ENCODE measurements around the gene MRPL34. TPM values are rescaled to one million over a fixed set of nuclear protein-coding genes. Genes with fewer than 3 reads are reported as not detected.

MRPL34 gene
- total RNA-seq, 1 donor from 2014 or later: 91.0 TPM

DNA sequence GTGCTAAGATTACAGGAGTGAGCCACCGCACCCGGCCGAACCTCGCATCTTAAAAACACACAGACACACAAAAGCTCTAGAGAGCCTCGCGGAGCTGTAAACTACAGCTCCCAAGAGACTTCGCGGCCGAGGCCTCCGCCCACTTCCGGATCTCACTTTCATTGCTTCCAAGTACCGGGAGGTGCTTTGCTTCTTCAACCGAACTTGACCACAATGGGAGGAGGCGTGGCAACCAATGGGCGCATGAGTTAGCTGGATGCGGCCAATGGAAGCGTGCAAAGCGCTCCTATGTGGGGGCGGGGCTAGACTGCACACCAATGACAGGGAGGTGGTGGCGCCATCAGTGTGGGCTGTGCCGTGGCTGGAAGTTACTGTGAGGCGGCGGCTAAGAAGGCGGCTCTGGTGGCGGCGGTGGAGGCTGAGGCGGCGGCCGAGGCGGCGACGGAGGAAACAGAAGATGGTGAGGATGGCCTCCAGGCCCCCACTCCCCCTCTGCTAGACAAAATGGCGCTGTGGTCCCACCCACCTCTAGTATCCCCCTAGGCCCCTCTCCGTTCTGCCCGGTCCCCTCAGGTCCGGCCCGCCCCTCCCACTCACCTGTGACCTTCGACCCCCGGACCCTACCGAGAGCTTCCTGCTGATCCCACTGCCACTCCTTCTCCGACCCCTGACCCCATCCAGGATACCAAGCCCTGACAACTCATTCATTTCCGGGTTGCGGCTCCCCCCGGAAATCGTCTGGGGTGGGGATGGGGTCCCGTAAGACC lies 3.7 kb downstream of the MRPL34 start, which contains the start of gene DDA1:
Gene DDA1 (plus strand): TSS at position 366 of the 767 bp plus-strand sequence. CDS start 92 bp downstream, at position 458.
- peak; percentile 98 for DNase-seq (ENCODE audit: extremely low read depth, low read depth, low spot score)

DNA sequence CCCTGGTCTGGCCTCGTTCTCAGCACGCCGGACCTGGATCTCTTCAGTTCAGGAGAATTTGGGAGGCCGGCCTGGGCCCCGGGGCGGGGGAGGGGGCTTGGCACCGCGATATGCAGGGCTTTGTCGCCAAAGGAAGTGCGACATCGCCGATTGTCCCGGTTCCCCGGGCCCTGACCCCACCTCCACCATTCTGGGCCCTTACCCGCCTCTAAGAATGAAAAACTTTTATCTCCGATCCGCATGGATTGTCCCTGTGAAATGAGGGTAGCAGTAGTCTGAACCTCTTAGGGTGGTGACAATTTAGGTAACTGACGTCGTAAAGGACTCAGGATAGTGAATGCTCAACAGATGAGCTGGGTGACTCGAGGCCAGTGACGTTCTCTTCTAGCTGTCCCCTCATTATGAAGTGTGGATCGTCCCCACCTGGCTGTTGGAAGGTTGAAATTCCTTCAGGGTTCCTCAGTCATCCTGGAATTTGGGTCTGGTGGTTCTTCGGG lies 4.3 kb downstream of the MRPL34 start:
- DNase-seq (ENCODE audit: extremely low read depth, low read depth, low spot score): no peak

DNA sequence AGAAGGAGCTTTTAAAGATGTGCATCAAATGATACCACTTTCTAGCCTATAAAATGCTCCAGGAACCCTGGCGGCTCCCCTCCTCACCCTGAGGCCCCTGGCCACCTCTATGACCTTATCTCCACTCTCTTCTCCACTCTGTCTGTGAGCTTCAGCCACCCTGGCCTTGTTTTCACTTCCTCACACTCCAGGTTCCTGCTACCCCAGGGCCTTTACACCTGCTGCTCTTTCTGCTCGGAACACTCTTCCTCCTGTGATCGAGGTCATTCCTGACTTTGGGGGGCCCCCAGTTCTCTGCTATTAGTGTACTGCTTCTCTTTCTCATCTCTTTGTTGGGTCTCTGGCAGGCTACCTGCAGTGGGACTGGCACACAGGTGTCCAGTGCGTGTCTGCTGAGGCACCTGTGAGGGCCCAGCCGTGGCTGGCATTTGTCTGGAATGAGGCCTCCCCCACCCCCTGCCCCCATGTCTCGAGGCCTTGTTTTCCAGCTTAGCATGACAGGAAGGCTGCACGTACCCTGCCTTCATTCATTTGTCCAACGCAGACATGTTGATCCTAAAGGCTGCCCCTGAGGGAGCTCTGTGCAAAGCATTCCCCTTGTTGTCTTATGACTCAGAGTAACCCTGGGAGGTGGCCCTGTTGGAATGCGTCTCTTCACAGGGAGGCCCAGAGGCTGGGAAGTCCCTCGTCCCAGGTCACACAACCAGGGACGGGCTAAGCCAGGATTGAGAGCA lies 6.0 kb downstream of the MRPL34 start:
- no peak for DNase-seq (ENCODE audit: extremely low read depth, low read depth, low spot score)

DNA sequence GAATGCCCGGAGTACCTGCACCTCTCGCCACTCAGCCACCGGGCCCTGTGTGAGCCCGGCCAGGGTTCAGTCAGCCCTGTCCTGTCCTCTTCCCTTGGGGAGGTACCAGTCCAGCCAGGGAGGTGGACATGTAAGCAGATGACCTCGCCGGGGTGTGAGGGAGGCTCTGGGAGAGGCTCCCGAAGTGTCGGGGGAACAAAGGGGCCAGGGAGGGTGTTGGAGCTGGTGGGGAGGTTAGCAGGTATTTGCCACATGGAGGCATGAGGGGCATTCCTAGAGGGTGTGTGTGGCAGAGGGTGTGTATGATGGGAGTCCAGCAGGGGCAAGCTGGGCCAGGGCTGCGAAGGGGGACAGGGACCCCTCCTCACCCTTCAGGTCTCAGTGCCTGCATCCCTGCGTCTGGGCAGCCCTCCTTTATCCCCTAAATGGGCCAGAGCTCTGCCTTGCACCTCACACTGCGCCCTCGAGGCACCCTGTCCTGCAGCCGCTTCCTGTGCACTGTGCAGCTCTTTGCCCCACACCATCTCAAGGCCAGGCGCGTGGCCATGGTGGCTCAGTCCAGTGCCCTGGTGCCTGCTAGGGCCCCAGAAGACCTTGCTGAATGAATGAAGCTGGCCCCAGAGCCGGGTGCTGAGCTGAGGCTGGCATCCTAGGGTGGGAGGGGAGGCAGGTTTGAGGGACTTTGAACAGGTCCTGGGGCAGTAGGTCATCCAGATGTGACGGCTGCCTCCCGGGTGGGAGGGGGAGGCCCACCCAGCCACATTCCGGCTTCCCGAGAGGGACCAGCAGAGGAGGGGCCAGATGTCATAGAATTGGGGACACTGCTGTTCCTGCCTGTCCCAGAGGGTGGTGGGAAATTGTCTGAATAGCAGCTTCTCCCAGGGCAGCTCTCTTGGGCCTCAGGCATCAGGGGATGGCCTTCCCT lies 6.8 kb downstream of the MRPL34 start:
- DNase-seq (ENCODE audit: extremely low read depth, low read depth, low spot score): no peak

DNA sequence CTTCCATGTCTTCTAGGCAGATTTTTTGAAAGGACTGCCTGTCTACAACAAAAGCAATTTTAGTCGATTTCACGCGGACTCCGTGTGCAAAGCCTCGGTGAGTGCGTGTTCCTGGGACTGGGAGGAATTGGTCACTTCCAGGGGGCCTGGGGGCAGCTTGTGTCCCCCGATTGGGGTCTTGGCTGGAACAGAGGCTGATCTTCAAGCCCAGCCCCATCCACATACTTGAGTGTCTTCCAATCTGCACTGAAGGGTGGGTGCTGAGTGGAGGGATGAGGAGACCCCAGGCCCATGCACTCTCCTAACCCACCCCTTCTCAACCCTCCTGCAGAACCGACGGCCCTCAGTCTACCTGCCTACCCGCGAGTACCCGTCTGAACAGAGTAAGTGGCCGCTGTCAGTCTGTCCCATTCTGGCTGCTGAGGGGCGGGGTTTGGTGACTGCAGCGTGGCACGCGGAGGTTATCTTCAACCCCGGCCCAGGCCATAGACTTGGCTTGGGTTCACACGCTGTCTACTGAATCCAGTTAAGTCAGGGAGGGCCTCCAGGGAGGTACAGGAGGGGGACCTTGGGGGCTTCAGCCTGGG lies 8.4 kb downstream of the MRPL34 start:
- no peak for DNase-seq (ENCODE audit: extremely low read depth, low read depth, low spot score)

DNA sequence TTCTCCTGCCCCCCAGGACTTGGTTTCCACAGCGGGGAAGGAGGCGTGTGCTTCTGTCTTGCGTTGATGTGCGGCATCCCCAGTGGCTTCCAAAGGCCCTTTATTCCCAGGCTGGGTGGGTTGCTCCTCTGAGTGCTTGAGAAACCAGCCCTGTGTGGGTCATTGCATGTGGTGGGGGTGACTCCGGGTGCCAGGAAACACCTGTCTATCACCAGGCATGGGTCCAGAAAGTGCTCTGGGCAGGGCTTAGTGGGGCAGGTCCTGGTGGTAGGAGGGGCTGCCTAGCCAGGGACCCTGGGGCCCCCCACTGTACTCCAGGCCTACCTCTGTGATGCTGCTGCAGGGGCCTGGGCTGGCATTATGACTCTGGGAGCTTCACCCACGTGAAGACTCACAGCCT lies 13.3 kb downstream of the MRPL34 start:
- no peak for DNase-seq (ENCODE audit: extremely low read depth, low read depth, low spot score)

DNA sequence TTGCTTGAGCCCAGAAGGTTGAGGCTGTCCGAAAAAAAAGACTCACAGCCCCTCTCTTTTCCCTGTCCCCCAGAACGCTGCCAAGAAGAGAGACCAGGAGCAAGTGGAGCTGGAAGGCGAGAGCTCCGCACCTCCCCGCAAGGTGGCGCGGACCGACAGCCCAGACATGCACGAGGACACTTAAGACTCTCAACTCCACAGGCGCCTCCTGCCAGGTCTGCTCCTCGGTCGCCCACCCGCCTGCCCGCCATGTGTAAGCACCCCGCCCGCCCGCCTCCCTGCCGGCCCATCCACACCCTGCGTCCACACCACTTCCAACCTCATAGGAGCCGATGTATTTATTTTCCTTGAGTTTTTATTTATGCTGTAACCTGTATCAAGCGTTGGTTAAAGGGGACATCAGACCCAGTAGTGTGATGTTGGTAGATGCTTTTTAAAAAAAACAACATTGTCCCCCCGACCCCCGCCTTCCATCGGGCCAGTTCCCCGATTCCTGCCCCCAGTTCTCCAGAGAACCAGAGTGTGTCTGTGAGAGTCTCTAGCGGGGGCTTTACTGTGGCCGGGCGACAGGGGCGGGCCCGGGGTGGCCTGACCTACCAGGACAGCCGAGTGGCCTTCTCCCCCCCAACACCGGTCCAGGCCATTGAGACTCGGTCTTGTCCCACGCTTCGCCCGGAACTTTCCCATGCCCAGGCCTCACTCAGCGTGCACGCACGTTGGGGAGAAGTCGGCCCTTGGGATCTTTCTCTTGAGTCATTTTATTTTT lies 14.0 kb downstream of the MRPL34 start:
- DNase-seq (ENCODE audit: extremely low read depth, low read depth, low spot score): no peak

DNA sequence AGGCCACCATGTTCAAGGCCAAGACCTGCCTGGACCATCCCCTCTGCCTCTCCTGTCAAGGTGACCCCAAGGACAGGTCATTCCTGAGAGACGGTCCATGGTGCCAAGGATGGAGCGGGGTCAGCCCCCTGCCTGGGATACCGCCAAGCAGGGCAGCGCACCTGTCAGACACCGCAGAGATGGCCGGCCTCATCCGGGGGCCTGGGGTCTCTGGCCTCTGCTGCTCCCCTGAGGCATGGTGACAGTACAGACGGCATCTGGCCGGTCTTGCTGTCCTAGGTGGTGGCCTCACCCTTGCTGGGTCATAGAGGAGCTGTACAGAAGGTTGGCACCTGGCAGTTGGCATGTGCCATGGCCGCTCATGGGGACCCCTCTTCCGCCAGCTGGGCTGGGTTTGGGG lies 14.8 kb downstream of the MRPL34 start:
- DNase-seq (ENCODE audit: extremely low read depth, low read depth, low spot score): no peak

DNA sequence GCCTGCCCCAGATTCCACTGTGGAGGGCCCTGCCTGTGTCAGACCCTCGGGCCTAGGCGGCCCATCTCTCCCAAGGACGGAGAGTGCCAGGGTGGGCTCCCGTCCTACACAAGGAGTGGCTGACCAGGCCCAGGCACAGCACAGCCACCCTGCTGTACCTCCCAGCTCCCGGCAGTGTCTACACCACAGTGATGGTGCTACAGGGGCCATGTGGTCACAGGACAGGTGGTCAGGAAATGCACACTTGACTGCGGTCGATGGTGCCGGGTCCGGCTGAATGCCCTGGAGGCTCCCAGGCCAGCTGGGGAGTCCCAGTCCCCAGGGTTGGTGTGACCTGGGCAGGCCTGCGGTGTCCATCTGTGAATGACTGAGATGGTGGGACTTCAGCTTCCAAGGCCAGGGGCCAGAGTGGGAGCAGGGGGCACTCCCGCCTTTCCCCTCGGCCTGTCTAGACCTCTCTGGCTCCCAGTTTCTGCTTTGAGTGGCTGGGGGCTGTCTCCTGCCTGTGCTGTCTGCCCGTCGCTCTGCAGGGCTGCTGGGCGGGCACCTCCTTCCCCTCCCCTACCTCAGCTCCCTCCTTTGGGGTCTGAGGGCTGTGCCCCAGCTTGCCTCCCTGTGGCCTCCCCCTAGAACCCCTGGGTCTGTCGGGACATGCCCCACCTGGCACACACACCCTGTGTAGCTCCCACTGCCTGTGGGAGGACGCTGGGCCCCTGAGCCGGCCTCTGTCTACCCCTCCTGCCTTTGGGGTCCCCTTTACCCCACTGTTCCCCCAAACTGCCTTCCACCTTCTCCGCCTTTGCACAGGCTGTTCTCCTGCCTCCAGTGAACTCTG lies 16.2 kb downstream of the MRPL34 start:
- no peak for DNase-seq (ENCODE audit: extremely low read depth, low read depth, low spot score)

DNA sequence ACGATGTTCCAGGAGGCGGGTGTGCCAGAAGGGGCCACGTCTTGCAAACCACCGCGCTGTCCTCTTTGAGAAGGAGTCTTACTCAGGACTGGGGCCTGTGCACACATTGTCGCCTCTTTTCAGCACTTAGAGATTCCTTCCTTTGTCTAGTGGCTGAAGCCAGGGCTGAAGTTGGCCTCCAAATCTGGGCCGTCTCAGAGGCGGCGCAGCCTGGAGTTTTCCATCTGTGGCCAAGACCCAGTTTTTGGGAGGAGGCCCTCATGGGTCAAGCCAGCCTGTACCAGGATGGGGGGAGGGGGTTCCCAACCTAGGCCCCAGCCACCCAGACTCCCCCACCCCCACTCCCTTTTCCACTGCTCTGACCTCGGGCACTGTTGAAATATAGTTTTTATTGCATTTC lies 17.2 kb downstream of the MRPL34 start:
- no peak for DNase-seq (ENCODE audit: extremely low read depth, low read depth, low spot score)

DNA sequence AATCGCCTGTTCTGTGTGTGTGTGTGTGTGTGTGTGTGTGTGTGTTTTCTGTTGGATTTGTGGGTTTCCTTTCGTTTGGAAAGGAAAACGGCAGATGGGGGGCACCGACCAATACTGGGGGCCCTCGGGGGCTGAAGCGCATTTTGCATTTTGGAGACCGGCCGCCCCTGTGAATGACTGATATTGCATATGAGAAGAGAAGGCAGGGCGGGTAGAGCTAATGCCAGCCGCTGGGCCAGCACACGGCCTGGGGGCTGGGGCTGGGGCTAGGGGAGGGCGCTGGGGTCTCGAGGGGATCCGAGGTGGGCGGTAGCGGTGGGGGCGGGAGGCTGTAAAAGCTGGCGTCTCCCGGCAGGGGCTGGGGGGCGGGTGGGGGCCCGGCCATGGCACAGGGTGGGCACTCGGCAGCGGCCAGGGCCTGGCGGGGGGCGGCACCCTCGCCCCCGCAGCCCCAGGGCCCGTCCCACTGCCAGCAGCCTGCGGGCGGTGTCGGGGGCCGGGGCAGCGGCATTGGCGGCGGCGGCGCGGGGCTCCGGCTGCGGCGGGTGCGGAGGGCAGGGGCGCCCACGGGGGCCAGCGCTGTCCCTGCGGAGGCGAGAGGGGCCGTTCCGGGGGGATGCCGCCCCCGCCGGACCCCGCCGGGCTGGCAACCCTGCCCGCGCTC lies 17.8 kb downstream of the MRPL34 start:
- DNase-seq (ENCODE audit: extremely low read depth, low read depth, low spot score): no peak

DNA sequence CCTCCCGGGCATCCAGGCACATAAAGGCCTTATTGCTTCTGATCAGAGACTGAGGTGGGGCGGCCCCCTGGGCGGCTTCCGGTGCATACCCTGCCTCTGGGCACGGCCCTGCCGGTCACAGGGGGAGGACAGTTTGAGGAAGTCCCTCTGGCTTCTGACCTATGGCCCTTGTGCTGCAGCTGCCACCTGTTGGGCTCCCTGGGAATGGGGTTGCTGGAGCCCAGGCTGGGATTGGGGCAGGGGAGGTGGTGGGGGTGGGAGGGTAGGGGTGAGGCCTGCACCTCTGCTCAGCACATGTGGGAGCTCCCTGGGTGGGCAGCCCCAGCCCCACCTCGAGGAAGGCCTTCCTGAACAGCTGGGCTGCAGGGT lies 18.3 kb downstream of the MRPL34 start:
- no peak for DNase-seq (ENCODE audit: extremely low read depth, low read depth, low spot score)

DNA sequence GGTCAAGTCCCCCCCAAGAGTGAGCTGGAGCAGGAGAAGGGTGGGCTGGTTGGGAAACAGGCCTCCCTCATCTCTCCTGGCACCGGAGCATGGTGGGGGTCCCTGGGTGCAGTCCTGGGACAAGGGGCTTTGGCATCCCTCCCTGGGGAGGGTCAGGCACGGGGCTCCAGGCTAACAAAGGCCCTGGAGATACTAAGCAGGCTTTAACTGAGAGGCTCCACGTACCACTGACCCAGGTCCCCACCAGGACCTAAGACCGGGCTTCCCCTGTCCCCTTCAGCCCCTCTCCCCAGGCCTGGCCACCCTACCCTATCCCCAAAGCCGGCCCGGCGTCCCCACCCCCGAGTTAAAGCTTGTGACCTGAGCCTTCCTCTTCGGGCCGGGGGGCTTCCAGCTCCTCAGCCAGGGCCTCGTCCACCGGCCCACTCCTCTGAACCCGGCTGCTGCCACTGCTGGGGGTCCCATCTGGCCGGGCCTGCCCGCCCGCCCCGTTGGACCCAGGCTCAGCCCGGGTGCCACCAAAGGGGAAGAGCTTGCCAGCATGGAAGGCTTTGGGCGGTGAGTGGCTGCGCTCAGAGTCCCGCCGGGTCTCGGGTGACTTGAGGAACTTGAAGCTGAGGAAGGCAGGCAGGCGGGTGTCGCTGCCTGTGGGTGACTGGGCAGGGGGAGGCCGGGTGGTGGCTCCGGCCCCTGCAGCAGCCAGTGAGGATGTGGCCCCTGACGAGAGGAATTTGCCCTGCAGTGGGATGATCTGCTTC lies 18.9 kb downstream of the MRPL34 start:
- no peak for DNase-seq (ENCODE audit: extremely low read depth, low read depth, low spot score)

DNA sequence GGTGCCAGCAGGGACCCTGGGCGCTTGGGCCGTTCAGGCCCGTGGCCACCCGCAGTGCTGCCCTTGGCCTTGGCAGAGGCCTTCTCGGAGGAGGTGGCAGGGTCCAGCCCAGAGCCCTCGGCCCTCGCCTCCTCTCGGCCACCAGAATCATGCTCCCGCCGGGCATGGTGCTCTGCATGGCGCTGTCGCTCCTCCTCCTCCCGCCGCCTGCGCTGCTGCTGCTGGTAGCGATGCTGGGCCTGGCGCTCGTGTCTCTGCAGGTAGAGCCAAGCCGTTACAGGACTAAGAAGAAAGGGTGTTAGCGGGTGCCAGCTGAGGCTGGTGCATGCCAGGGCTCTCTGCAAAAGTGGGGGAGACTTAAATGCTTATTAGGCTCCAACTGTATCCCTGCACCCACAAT lies 19.5 kb downstream of the MRPL34 start:
- DNase-seq (ENCODE audit: extremely low read depth, low read depth, low spot score): no peak

DNA sequence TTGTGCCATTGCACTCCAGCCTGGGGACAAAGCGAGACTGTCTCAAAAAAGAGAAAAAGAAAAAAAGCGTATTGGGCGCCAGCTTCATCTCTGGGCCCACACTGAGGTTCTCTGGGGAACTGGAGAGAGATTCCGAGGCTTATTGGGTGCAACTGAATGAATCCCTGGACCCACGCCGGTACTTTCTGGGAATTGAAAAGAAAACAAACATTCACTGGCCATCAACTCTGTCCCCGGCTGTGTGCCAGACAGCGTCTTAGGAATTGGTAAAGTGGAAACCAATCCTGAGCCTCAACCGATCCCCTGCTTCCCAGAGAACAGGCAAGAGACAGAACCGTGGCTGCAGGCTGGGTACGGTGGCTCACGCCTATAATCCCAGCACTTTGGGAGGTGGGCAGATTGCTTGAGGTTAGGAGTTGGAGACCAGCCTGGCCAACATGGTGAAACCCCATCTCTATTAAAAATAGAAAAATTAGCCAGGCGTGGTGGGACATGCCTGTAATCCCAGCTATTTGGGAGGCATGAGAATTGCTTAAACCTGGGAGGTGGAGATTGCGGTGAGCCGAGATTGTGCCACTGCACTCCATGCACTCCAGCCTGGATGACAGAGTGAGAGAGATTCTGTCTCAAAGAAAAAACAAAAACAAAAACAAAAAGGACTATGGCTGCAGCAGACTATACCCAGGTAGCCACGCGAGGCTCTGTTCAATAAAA lies 20.4 kb downstream of the MRPL34 start:
- DNase-seq (ENCODE audit: extremely low read depth, low read depth, low spot score): no peak

DNA sequence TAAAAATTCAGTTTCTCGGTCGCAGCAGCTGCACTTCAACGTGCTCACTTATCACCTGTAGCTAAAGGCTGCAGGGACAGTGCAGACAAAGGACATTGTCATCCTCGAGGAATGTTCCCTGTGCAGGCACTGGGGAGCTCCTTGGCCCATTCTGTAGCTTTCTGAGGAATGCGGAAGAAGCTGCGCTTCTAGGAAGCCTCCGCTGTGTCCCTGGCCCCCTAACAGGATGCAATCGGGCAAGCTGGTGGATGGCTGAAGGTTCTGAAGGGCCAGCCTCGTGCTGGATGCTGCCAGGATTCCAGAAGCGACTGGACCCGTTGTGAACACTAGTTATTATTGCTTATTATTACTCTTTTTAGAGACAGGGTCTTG lies 20.9 kb downstream of the MRPL34 start:
- no peak for DNase-seq (ENCODE audit: extremely low read depth, low read depth, low spot score)

DNA sequence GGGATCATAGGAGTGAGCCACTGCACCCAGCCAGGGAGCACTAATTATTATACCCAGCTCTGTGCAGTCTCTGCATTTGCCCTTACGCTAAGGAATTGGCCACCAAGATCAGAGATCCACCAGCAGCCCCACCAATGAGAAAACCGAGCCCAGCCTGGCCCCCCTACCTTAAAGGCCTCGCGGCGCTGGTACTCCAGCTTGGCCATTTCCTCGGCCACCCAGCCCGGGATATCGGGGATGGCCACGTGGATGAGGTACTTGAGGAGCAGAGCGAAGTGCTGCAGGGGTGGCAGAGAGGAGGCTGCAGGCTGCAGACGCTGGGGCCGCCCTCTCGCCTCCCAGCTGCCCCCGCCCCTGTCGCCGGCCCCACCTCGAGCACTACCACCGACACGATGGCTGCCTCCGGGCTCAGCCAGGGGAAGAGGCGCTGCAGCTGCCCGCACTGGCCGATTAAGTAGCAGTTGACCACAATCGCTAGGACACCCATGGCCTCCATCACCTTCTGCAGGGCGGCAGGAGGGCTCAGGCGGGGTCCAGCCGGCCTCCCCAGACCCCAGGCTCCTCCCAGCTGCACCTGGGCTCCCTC lies 21.5 kb downstream of the MRPL34 start:
- DNase-seq (ENCODE audit: extremely low read depth, low read depth, low spot score): no peak
